Astrocyte (in vitro differentiated cells and primary cell): ENCODE results near the gene EXOG. TPM values are rescaled to one million over a fixed set of nuclear protein-coding genes. Genes with fewer than 3 reads are reported as not detected.
"Not testable (repeated sequence)": the region's sequence is repeated elsewhere in the genome, so short reads cannot be mapped to it uniquely, and the experiment has no call there.

Experiments
- DNase-seq: peaks from one replicate; pipeline ENCODE4 v3.0.0-alpha.2; 2010; ENCODE audit warnings: low read depth
- FAIRE-seq: peaks from 2 replicates; lab custom pipeline; 2011; peaks lifted over from hg19 to GRCh38; lab: Jason Lieb, UNC
- H2AFZ ChIP-seq: 2 replicates; pipeline ENCODE4 v1.6.0; 2012; ENCODE audit warnings: low read depth, low read length, inconsistent platforms
- H3K27ac ChIP-seq: 2 replicates; pipeline ENCODE4 v1.5.1; 2011; ENCODE audit warnings: low read depth, low read length, inconsistent platforms
- H3K27me3 ChIP-seq: 2 replicates; pipeline ENCODE4 v1.6.0; 2011; ENCODE audit warnings: low read length, inconsistent platforms; ENCODE audit not compliant: insufficient read depth
- H3K36me3 ChIP-seq: 2 replicates; pipeline ENCODE4 v1.5.1; 2011; ENCODE audit warnings: low read length, inconsistent platforms; ENCODE audit not compliant: insufficient read depth
- H3K4me1 ChIP-seq: 2 replicates; pipeline ENCODE4 v1.5.1; 2011; ENCODE audit warnings: low read length, inconsistent platforms; ENCODE audit not compliant: insufficient read depth
- H3K4me2 ChIP-seq: 2 replicates; pipeline ENCODE4 v1.6.0; 2012; ENCODE audit warnings: low read length, inconsistent platforms
- H3K4me3 ChIP-seq: 2 replicates; pipeline ENCODE4 v1.5.1; 2011; ENCODE audit warnings: low read depth, mild to moderate bottlenecking, low read length, inconsistent platforms; ENCODE audit not compliant: insufficient read depth
- H3K79me2 ChIP-seq: 2 replicates; pipeline ENCODE4 v1.6.0; 2012; ENCODE audit warnings: mild to moderate bottlenecking, low read length, inconsistent platforms; ENCODE audit not compliant: insufficient read depth
- H3K9ac ChIP-seq: 2 replicates; pipeline ENCODE4 v1.6.0; 2012; ENCODE audit warnings: mild to moderate bottlenecking, low read length, inconsistent platforms
- H3K9me3 ChIP-seq: 2 replicates; pipeline ENCODE4 v1.5.1; 2012; ENCODE audit warnings: low read depth, mild to moderate bottlenecking, low read length, inconsistent platforms; ENCODE audit not compliant: insufficient read depth
- H4K20me1 ChIP-seq: 2 replicates; pipeline ENCODE4 v1.6.0; 2012; ENCODE audit warnings: low read length, inconsistent platforms; ENCODE audit not compliant: insufficient read depth
- H3K27ac Mint-ChIP-seq: one replicate; pipeline ENCODE4 v1.8.0; 2021; ENCODE audit warnings: mild to moderate bottlenecking, mixed read lengths; ENCODE audit not compliant: unreplicated experiment
- H3K27me3 Mint-ChIP-seq: one replicate; pipeline ENCODE4 v1.8.0; 2021; ENCODE audit warnings: low read depth, mixed read lengths; ENCODE audit not compliant: unreplicated experiment
- H3K36me3 Mint-ChIP-seq: one replicate; pipeline ENCODE4 v1.8.0; 2021; ENCODE audit warnings: low read depth, mixed read lengths; ENCODE audit not compliant: unreplicated experiment
- H3K4me1 Mint-ChIP-seq: one replicate; pipeline ENCODE4 v1.8.0; 2021; ENCODE audit warnings: low read depth, mixed read lengths; ENCODE audit not compliant: unreplicated experiment
- H3K4me3 Mint-ChIP-seq: one replicate; pipeline ENCODE4 v1.8.0; 2021; ENCODE audit warnings: mild to moderate bottlenecking, moderate library complexity, mixed read lengths; ENCODE audit not compliant: unreplicated experiment
- H3K9me3 Mint-ChIP-seq: one replicate; pipeline ENCODE4 v1.8.0; 2021; ENCODE audit warnings: mild to moderate bottlenecking, mixed read lengths; ENCODE audit not compliant: unreplicated experiment
- EZH2 ChIP-seq: IDR thresholded peaks from 2 replicates; pipeline ENCODE4 v1.6.1; 2012; ENCODE audit warnings: mild to moderate bottlenecking, low read length, inconsistent platforms; ENCODE audit not compliant: insufficient read depth
- total RNA-seq: library from RNA; stranded (reverse); gene quantifications from 2 replicates; pipeline ENCODE4 v1.2.1, GENCODE V29; 2021
- TF ChIP-seq, protein P1 (sequence below): IDR thresholded peaks from 2 replicates; pipeline ENCODE4 v1.5.1; 2011; ENCODE audit warnings: low read depth, mild to moderate bottlenecking, inconsistent platforms, low read length, moderate library complexity; ENCODE audit not compliant: insufficient read depth

EXOG gene
- total RNA-seq, 1 donor from 2014 or later, result 11.5 TPM

DNA sequence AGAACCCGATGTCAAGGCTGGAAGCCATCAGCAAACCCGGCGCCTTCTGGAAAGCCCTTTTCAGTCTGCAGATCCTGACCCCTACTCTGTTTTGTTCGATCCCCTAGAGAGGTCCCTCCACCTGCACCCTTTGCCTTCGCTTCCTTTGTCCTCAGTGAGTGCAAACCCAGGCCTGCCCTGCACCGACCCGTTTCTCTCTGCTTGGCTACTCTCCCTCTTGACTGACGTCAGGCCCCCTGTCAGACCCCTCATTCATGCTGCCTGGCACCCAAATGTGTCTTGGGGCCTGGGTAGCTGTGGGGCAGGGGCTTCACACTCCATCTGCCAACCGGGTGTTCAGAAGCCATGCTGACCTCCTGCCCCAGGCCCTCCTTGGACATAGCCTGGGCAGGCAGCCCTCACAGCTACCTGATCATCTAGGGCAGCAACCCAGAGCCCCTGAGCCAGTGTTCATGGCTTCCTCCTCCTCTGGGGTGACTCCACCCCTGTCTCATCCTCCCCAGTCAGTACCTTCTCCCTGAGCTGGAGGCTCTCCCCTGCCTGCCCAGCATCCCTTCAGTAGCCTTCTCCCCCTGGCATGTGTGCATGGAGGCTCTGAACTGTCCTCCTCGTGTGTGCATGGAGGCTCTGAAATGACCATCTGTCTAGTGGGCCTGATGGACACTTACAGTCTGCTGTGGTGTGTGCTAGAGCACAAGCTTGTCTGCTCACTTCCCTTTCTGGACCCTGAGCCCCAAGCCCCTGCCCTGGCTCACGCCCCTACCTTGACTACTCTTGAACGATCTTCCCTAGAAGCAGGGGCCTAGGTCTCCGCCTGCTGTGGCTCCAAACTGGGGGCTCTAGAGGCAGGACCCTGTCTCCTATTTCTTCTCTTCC is 69.4 kb downstream of the EXOG start:
- Mint-ChIP-seq H3K36me3 (no peaks in the 10 kb centered on the region), H3K4me3 (no peak overlapping the region), H3K27ac (no peak overlapping the region), H3K4me1 (peaks cover 6% of the 10 kb centered on the region), H3K27me3 (peaks cover 14% of the 10 kb centered on the region), H3K9me3 (no peaks in the 10 kb centered on the region)
- H4K20me1 ChIP-seq, result no peaks in the 10 kb centered on the region
- TF ChIP-seq, protein P1, sequence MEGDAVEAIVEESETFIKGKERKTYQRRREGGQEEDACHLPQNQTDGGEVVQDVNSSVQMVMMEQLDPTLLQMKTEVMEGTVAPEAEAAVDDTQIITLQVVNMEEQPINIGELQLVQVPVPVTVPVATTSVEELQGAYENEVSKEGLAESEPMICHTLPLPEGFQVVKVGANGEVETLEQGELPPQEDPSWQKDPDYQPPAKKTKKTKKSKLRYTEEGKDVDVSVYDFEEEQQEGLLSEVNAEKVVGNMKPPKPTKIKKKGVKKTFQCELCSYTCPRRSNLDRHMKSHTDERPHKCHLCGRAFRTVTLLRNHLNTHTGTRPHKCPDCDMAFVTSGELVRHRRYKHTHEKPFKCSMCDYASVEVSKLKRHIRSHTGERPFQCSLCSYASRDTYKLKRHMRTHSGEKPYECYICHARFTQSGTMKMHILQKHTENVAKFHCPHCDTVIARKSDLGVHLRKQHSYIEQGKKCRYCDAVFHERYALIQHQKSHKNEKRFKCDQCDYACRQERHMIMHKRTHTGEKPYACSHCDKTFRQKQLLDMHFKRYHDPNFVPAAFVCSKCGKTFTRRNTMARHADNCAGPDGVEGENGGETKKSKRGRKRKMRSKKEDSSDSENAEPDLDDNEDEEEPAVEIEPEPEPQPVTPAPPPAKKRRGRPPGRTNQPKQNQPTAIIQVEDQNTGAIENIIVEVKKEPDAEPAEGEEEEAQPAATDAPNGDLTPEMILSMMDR, result no peak
- no peak for TF ChIP-seq EZH2
- no peak for DNase-seq
- H3K4me3 ChIP-seq, result no peak overlapping the region
- no peak overlapping the region for H3K9ac ChIP-seq
- no peak overlapping the region for H3K27ac ChIP-seq
- H3K4me2 ChIP-seq, result no peak overlapping the region
- H3K36me3 ChIP-seq, result no peaks in the 10 kb centered on the region
- H3K4me1 ChIP-seq, result no peaks in the 10 kb centered on the region
- H3K79me2 ChIP-seq, result no peaks in the 10 kb centered on the region
- FAIRE-seq, result no peak
- H2AFZ ChIP-seq, result no peak overlapping the region
- no peaks in the 10 kb centered on the region for H3K9me3 ChIP-seq
- H3K27me3 ChIP-seq, result no peaks in the 10 kb centered on the region

DNA sequence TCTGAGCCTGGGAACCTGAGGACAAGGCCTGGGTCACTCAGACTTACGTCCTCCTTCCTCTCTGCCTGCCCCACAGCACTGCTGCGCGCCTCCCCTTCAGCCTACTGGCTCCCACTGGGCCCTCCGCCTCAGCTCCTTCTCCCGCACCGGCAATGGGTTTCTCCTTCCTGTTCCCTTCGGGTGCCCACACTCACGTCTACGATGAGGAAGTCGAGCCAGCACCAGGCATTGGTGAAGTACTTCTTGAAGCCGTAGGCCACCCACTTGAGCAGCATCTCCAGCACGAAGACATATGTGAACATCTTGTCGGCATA is 70.0 kb downstream of the EXOG start:
- H3K4me3 Mint-ChIP-seq, result no peak overlapping the region
- Histone ChIP-seq H4K20me1 (no peaks in the 10 kb centered on the region), H3K27ac (no peak overlapping the region), H3K9me3 (no peaks in the 10 kb centered on the region), H3K4me3 (no peak overlapping the region), H3K27me3 (no peaks in the 10 kb centered on the region), H3K4me2 (no peak overlapping the region), H3K9ac (no peak overlapping the region), H3K79me2 (no peaks in the 10 kb centered on the region), H2AFZ (no peak overlapping the region), H3K4me1 (no peaks in the 10 kb centered on the region), H3K36me3 (no peaks in the 10 kb centered on the region)
- H3K9me3 Mint-ChIP-seq, result no peaks in the 10 kb centered on the region
- H3K4me1 Mint-ChIP-seq, result peaks cover 6% of the 10 kb centered on the region
- TF ChIP-seq EZH2, result no peak
- TF ChIP-seq, protein P1, result no peak
- no peaks in the 10 kb centered on the region for H3K36me3 Mint-ChIP-seq
- no peak overlapping the region for H3K27ac Mint-ChIP-seq
- H3K27me3 Mint-ChIP-seq, result peaks cover 14% of the 10 kb centered on the region
- DNase-seq, result no peak
- no peak for FAIRE-seq

DNA sequence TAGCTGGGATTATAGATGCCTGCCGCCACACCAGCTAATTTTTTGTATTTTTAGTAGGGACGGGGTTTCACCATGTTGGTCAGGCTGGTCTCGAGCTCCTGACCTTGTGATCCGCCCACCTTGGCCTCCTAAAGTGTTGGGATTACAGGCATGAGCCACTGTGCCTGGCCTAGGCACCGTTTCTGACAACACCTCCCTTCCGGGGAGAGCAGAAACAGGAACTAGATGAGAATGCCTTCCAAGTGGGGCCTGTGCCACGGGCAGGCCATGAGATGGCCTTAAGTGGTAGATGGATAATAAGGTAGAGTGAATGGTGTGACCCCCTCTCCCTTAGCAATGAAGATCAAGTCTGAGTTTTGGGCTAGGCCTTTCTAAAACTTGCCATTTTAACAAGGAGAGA is 70.7 kb downstream of the EXOG start:
- H3K36me3 Mint-ChIP-seq, result not testable (repeated sequence)

More for the DNA sequence above, 70.7 kb downstream of the EXOG start:
- H3K4me1 Mint-ChIP-seq, H3K9ac ChIP-seq, H3K36me3 ChIP-seq, H3K27ac ChIP-seq, FAIRE-seq, H2AFZ ChIP-seq, H3K27me3 ChIP-seq, H3K79me2 ChIP-seq, H3K4me2 ChIP-seq, H3K9me3 ChIP-seq, DNase-seq, H3K9me3 Mint-ChIP-seq, H3K4me1 ChIP-seq, H3K27ac Mint-ChIP-seq, H3K4me3 Mint-ChIP-seq, H4K20me1 ChIP-seq, H3K4me3 ChIP-seq: not testable (repeated sequence)
- H3K27me3 Mint-ChIP-seq, result peaks cover 14% of the 10 kb centered on the region
